ENCODE measurements around the gene OPCML.

The OPCML gene

DNA sequence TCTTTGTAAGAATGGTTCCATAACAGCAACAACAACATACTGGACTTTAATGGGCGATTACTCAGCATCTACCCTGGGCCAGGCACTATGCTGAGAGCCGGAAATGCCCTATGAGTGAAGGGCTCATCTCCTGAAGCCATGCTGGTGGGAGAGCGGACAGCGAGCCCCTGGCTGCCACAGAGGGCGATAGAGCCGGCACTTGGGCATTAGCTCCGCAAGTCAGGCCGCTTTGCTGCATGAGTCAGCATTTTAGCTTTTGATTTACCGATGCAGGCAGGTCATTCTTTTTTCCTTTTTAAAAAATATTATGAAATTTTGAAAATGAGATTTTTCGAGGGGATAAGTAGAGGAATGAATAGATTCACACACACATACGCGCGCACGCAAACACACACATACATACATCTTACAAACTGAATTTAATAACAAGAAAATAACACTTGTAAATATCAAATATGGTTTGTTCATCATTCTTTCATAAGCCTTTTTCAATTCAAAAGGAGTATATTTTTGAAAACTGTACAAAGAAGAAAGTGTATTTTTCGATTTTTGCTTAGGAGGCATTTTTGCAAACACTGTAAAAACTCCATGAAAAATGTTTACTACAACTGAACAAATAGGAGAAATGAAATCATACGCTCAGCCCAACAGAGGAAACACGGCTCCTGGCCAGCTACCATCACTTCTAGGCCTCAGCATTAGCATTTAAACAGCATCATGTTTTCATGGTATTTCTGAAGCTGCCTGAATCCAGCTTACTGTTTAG lies 667.3 kb downstream of the OPCML start:
- DNase-seq (ENCODE audit: low read depth in 2 of 2, low spot score in 1 of 2): no peak

DNA sequence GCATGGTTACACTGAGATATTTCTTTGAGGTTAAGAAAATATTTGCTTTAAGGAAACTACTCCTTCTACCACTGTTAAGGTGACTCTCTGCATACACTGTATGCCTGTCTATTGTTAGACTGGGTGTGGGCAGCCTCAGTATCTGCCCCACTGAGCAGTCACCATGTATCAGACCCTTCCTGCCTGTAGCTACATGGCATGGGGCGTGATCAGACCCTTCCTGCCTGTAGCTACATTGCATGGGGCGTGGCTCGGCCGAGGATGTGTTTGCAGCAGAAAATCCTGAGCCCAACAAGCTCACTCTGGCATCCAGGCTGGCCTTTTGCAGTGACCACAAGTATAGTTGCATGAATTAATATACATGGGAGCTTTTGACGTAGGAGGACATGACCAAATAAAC lies 669.4 kb downstream of the OPCML start:
- DNase-seq (ENCODE audit: low read depth in 2 of 2, low spot score in 1 of 2): no peak

DNA sequence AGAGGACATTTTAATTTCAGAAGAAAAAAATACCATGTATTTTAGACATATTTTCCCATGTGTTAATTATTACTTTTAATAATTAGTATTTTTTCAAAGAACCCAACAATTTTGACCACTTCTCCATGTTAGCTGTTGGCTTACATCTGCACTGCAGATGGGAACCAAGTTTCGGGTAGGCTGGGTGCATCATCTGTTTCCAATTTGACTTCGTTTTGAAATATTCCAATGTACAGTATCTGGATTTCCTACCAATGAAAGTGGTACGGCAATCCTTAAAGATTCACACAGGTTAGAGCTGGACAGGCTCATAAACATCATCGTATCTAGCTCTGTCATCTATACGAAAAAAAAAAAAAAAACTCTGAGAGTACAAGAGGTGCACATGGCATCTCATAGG lies 670.2 kb downstream of the OPCML start:
- DNase-seq (ENCODE audit: low read depth in 2 of 2, low spot score in 1 of 2): no peak

DNA sequence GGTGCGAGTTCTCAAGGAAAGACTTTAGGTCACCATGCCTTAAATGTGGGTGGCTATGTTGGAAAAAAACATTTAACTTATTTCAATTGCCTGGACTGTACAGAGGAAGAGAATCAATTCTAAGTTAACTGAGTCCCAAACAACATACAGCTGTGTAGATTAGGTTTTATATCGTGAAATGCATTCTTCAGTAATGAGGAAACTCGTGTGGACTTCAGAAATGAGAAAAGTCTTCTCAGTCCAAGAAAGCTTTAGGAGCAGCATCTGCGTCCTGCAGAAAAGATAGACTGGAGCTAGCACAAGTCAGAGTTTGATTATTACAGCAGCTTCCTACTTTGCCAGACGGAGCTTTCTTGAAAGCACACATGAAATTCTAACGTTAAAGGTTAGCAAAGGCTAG lies 673.0 kb downstream of the OPCML start:
- no peak for DNase-seq (ENCODE audit: low read depth in 2 of 2, low spot score in 1 of 2)

DNA sequence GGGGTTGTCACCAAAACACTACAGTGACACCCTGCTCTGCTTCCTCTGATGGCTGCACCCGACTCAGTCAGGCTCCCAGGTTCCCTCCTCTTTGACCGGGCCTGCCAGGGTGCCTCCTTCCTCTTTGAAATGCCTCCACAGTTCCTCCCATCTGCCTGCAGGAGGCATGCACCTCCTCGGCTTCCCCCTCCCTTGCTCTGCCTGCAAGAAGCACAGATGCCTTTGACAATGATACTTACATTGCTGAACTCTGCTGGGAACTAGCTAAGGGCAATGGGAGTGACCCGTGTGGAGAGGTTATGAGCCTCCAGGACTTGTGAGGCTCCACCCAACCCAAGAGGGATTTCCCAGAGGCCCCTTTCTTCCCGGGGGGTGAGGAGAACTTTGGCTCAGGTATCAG lies 674.1 kb downstream of the OPCML start:
- DNase-seq (ENCODE audit: low read depth in 2 of 2, low spot score in 1 of 2): no peak

DNA sequence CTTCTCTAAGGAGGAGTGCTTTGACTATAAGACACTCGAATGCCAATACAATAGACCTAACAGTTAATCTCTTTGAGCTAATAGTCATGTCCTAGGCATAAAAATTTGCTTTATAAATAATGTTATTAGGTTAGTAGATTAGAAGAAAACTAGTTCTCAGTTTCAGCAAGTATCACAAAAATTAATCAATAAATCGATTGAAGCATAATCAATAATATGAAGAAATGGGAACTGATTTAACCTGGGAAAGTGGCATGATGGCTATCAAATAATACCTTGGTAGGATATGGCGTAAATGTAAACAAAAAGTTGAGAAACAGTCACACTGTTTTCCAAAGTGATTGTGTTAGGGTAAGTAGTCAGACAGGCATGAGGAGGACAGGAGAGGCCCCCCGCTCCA lies 676.3 kb downstream of the OPCML start:
- no peak for DNase-seq (ENCODE audit: low read depth in 2 of 2, low spot score in 1 of 2)

DNA sequence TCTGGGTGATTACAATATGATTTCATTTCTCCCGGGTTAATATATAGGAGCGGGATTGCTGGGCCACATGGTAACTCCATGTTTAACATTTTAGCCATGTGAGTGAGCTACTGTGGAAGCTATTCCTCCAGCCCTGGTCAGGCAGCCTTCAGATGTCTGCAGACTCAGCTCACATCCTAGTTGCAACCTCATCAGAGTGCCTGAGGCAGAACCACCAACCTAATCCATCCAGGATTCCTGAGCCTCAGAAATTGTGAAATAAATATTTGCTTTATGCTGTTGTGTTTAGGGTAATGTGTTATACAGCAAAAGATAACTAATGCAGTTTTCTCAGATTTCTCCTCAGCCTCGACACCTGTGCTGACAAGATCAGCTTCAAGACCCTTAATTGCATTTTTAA lies 676.8 kb downstream of the OPCML start:
- DNase-seq (ENCODE audit: low read depth in 2 of 2, low spot score in 1 of 2): no peak

DNA sequence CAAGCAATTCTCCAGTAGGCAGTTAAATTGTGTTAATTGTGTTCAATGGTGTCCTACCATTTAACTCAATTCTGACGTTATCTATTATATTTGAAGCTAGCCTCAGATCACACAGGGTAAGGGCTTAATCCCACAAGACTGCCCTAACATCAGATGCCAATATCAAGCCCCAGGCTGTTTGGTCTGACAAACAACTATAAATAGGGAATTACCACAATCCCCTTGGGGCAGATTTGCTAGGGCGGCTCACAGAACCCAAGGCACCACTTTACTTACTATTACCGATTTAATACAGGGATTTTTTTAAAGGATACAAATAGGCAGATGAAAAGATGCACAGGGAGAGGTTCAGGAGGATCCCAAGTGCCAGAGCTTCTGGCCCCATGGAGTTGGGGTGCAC lies 678.4 kb downstream of the OPCML start:
- no peak for DNase-seq (ENCODE audit: low read depth in 2 of 2, low spot score in 1 of 2)

DNA sequence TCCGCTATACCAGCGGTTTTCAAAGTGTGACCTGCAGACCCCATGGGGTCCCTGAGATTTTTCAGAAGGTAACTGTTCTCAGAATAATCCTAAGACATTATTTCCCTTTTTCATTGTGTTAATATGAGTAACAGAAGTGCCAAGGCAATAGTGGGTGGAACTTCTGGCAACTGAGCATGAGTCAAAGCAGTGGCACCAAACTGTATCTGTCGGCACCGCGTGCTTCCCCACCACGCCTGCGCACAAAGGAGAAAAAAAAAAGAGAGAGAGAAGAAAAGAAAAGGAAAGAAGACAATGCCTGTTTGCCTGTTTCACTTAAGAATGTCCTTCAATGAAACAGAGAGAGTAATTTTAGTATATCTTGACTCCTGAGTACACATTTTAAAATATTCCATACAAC lies 679.9 kb downstream of the OPCML start:
- DNase-seq (ENCODE audit: low read depth in 2 of 2, low spot score in 1 of 2): no peak

DNA sequence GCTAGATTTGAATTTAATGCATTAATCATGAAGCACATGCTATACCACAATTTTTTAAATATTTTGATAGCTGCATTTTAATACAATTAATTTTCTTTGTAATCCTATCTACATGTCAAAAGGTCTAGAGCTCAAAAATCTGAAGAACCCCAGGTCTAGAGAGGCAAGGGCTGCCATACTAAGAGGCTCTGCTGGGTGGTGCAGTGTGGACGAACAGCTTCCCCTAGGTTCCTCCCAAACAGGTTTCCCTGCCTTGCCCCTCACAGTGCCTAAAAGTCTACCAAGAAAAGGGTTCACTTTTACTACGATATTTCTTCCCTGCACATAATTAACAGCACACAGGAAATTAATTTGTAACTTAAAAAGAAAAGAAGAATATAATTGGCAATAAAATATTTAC lies 681.1 kb downstream of the OPCML start:
- DNase-seq (ENCODE audit: low read depth in 2 of 2, low spot score in 1 of 2): no peak

DNA sequence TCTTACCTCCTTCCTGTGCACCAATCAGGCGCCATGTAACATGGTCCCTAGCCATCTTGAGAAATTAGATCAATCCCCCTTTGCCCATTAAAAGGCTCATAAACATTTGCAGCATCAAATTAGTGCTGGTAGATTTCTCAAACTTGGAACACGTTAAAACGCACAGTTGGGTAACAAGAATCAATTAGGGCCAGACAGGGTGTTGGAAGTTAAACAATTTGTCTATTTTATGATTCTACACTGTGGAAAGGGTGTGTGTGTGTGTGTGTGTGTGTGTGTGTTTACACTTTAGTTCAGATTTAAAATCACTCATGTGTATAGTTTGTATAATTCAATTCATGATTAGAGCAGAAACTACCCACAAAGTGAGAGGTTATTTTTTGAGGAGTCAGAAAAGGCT lies 682.0 kb downstream of the OPCML start:
- no peak for DNase-seq (ENCODE audit: low read depth in 2 of 2, low spot score in 1 of 2)

DNA sequence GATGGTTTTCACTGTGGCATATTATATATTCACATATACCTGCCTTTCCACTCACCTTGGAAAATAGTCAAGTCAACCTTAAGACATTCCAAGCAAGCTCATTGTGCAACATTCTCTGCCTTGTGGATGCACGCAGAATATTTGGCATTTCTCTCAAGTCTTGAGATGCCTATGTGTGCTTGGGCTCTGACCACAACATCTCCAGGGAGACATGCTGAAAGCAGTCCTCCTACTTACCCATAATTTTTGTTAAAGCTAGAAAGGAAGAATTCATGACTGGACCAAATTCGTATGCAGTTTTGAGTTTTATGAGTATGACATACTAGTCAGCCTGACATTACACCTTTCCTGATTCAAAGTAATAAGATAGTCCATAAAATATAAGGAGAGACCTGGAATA lies 684.0 kb downstream of the OPCML start:
- DNase-seq (ENCODE audit: low read depth in 2 of 2, low spot score in 1 of 2): no peak

DNA sequence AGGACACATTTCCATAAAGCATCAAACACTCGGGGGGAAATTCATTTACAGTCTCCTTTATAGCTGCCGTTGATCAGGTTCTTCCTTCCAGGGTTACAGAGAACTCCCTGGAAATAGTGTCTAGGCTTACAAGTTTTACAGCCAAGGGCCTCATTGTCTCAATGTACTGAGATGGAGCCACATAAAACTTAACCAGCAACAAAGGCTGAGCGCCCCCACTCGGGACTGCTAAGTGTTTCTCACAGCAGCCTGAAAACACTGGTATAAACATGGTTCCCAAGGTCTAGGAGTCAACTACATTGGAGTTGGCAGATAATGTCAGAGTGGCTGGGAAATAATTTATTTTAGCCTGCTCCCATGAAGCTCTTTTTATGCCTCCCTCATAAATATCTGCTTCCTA lies 686.2 kb downstream of the OPCML start:
- DNase-seq (ENCODE audit: low read depth in 2 of 2, low spot score in 1 of 2): no peak

DNA sequence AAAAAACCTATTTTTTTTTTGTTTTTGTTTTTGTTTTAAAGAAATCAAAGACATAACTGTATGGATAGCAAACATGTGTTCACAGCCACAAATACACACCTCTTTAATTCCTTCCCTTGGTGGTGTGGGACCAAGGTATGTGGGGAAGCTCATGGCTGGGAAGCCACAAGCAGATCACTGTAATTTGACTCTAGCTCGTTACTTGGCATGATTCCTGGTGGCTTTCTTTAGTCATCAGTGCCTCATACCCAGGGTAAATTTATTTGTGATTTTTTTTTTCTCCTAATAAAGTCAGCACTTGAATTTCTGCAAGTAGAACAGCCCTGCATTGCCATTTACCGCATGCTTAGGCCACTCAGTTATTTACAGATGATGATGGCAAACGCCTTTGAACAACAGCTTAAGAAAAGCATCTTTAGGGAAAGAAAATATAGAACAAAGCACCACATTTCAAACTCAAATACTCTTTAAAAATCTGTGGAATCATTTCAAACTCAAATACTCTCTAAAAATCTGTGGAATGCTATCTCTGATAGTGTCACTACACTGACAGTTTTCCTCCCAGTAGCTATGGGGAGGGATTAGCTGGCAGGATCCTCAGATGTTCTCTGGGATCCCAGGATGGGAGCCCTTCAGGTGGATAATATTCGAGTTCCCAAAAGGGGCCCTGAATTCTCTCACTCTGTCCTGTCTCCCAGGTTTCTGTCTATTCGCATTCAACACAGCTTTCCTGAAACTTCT lies 687.2 kb downstream of the OPCML start:
- no peak for DNase-seq (ENCODE audit: low read depth in 2 of 2, low spot score in 1 of 2)

DNA sequence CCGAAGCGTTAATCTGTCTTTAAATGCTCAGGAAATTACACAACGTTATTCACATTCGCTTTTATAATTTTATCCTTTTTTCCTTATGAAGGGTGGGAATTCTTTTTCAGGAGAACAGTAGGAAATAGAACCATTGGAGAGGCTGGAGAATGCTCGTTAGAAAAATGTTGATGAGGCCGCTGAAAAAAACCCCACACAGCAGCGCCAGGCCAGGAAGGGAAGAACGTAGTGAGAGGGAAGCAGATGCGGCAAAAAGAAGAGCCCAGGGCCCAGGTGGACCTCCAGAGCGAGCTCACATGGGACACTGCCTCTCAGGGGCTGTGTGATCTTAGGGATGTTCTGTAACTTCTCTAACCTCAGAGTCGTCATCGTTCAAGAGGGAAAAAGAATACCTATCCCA lies 691.6 kb downstream of the OPCML start:
- no peak for DNase-seq (ENCODE audit: low read depth in 2 of 2, low spot score in 1 of 2)

DNA sequence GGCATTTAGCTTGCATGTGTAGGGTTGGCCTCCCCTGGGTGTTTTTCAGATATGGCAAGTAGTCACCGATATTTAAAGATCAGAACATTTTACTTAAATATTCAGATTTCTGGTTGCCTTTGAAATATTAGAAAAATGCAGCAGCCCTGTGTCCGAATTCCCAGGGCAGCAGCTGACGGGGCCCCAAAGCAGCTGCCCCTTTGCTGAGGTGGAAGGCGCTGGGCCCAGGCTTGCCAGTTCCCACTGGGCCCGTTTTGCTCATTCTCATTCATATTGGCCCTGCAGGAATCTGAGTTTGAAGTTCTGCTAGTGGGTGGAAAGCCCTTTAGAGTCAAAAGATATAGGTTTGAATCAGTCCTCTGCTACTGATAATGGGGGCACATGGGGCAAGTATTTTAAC lies 692.1 kb downstream of the OPCML start:
- DNase-seq (ENCODE audit: low read depth in 2 of 2, low spot score in 1 of 2): no peak

DNA sequence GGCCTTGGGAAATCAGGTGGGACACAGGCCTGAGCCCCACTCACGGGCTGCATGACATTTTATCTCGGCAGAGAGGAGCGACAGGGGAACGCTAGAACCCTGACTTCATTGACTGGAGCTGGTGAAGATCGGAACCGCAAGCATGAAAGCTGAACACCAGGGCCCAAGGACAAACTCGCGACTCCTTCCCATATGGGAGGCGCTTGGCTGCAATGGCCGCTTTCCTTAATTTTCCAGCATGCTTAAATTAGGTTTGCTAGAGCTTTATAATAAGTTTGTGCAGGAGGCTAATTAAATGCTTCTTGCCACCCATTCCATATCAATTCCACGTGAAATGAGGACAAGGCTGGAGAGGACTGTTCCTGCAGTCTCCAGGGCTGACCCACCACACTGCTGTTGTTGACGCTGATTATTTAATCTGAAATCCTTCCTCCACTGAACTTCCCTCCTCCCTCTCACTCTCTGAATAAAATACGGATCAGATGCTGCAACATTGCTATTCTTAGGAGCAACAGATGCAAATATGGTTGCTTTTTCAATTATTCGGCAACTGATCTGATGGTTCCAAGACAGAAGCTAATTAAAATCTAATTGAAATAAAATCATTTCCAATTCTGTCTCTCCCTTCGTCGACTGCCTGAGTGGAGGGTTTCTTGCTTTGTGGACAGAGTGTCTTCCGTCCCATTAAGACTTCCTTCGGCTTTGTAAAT lies 692.9 kb downstream of the OPCML start:
- DNase-seq (ENCODE audit: low read depth in 2 of 2, low spot score in 1 of 2): no peak

DNA sequence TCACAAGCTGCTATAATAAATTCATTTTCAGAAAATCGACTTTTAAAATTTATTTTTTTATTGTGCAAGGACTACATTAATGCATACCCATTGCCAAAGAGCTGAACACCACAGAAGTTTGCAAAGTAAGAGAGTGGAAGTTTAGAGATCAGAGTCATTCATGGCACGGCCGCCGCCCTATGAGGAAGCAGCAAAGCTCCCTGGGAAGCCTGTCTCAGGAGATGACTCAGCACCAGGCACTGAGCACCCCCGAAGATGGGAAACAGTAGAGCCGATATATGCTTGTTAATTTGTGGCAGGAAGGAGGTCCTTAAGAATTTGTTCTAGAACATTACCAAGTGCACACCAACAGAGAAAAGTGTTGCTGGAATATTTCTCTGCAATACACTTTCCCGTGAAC lies 693.7 kb downstream of the OPCML start:
- DNase-seq (ENCODE audit: low read depth in 2 of 2, low spot score in 1 of 2): no peak

DNA sequence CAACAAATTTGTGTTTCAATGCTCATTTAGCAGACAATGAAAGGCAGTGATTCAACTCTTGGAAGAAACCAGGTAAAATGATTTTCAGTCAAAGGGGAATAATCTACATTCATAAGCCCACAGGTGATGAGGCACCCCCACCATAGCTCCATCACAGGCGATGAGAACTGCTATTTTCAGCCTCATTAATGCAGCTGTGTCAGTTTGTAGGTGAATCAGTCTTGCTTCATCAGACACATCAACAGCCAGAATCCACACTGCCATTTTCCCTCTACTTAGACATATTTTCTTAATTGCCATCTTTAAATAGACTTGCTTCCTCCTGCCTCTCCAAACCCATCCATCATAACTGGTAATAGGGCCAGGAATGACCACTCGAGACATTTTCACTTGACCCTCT lies 701.0 kb downstream of the OPCML start:
- no peak for DNase-seq (ENCODE audit: low read depth in 2 of 2, low spot score in 1 of 2)

DNA sequence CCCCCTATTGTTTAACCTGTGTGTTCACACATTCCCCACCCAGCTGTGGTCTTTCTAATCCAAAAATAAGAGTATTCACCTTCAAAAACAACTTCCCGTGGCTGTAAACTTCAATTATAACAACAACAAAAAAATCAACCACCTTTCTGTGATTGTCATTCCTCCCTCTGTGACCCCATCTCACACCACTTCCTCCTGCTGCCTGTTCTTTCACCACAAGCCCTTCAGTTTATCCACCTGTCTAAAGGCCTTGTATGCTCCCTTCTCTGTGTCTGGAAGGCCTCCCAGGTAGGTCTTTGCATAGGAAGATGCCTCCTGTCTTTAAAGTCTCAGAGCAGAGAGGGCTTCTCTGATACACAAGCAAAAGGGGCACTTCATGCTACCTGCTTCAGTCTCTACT lies 707.7 kb downstream of the OPCML start:
- no peak for DNase-seq (ENCODE audit: low read depth in 2 of 2, low spot score in 1 of 2)

DNA sequence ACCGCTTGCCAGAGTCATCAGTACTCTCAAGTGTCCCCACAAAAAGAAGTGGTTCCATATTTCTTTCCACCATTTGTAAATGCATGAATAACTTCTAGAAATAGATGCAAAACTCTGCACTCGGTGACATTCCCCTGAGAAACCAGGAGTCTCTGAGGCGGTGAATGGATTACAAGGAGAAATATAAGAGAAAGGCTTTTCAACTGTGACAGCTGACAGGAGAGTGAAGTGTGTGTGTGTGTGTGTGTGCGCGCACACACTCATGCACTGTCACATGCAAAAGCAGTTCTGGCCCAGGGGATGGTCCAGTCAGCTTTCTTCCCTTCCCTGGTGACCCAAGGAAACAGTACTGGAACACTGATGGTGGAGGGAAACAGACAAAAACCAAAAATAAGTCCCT lies 710.0 kb downstream of the OPCML start:
- DNase-seq (ENCODE audit: low read depth in 2 of 2, low spot score in 1 of 2): no peak

DNA sequence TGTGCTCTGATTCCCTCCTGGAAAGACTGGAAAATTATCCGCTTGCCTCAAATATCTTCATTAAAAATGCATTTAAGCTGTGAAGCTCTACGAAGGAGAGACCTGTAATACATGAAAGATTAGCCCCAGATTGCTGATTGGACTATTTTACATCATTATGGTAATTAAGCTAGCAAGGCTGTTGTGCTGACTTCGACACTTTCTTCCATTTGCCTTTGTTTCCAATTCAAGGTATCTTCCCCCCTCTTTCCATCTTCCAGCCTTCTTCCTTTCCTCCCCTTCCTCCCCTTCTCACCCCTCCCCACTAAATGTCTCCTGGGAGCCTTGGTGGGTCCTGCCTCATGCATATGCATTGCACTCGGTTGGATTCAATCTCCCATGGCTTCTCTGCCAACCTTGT lies 710.8 kb downstream of the OPCML start:
- DNase-seq (ENCODE audit: low read depth in 2 of 2, low spot score in 1 of 2): no peak
